Measurements from ENCODE around the gene ATF2. TPM values are rescaled to one million over a fixed set of nuclear protein-coding genes. Genes with fewer than 3 reads are reported as not detected.

The ATF2 gene
- total and polyA plus RNA-seq, 2 of the 13 experiments (the other 11 are each of a cell fraction or from before 2014, with no cell fraction given): 91.6 to 95.1 TPM

- peak; percentile 57; the same call in 1 of the 2 replicates for TF ChIP-seq ZNF232 (CRISPR knock-in tag; IDR thresholded peaks at IDR 0.05; ENCODE audit: borderline replicate concordance)
- peak; percentile 95; the same call in 1 of the 2 replicates for TF ChIP-seq ZNF782 (CRISPR knock-in tag; IDR thresholded peaks at IDR 0.05; ENCODE audit: borderline replicate concordance)
- peak; percentile 86; the same call in 1 of the 2 replicates for TF ChIP-seq ZBTB26 (CRISPR knock-in tag; IDR thresholded peaks at IDR 0.05; ENCODE audit: borderline replicate concordance)
- no peak for TF ChIP-seq FLYWCH1 (CRISPR knock-in tag; IDR thresholded peaks at IDR 0.05)
- peak; percentile 90 for TF ChIP-seq EED (CRISPR knock-in tag; IDR thresholded peaks at IDR 0.05)
- peak; percentile 98 for TF ChIP-seq ZFP91 (CRISPR knock-in tag; IDR thresholded peaks at IDR 0.05; ENCODE audit: borderline replicate concordance)
- TF ChIP-seq REST (IDR thresholded peaks at IDR 0.05; ENCODE audit: borderline replicate concordance in 1 of 2, low read depth in 1 of 2, low read length in 2 of 2): peak in 1 of 2 experiments; percentile 59; a peak in 1 of 4 replicates
- TF ChIP-seq E2F5 (CRISPR knock-in tag; conservative IDR thresholded peaks at IDR 0.05): 0 out of 2 replicates have a peak, but pooled peaks have one; percentile 29
- TF ChIP-seq FOXO4 (CRISPR knock-in tag; conservative IDR thresholded peaks at IDR 0.05): no peak
- TF ChIP-seq KMT2B (CRISPR knock-in tag; IDR thresholded peaks at IDR 0.05): peak; percentile 88; the same call in 1 of the 2 replicates
- peak; percentile 62 for TF ChIP-seq HNF4A (CRISPR knock-in tag; IDR thresholded peaks at IDR 0.05)
- no peak for TF ChIP-seq ZNF17 (CRISPR knock-in tag; IDR thresholded peaks at IDR 0.05)
- TF ChIP-seq ZGPAT (CRISPR knock-in tag; IDR thresholded peaks at IDR 0.05): peak; percentile 80
- TF ChIP-seq FOXM1 (CRISPR knock-in tag; IDR thresholded peaks at IDR 0.05): no peak
Observed at GRCh38 chr2:175167792-175168563, at the start of gene ATF2 (continued).

Measured in HepG2 (cell line).